IMR-90 (cell line): ENCODE measurements around the gene ARAP2. TPM values are rescaled to one million over a fixed set of nuclear protein-coding genes. Genes with fewer than 3 reads are reported as not detected.

ENCODE experiments used
- ATAC-seq: fragments of 200-7000 bp; cut with Tn5 transposase; 2 replicates; pipeline ENCODE4 v1.9.1; 2020; ENCODE audit warnings: low read depth, mild to moderate bottlenecking, moderate library complexity
- BruUV-seq: library from RNA; stranded (reverse); fragments of 400-500 nt; replicated peaks from 2 replicates; lab custom pipeline; 2021; lab: Mats Ljungman, UMichigan
- CTCF ChIA-PET: fragments of 300-600 bp; formaldehyde crosslinking; extraction: SDS; loops from one replicate; lab custom pipeline; 2021; ENCODE audit warnings: antibody characterized with exemption; lab: Yijun Ruan, JAX
- POLR2A ChIA-PET: fragments of 300-600 bp; sonication (Branson Sonifier 250); formaldehyde crosslinking; loops from one replicate; lab custom pipeline; 2022; ENCODE audit warnings: antibody characterized with exemption; ENCODE audit not compliant: unreplicated experiment; lab: Charles Lee
- DNase-seq: peaks from one replicate; pipeline ENCODE4 v3.0.0; 2013
- H2AFZ ChIP-seq: replicated peaks from 2 replicates; pipeline ENCODE3; 2013; ENCODE audit warnings: low read length, mild to moderate bottlenecking; ENCODE audit not compliant: poor library complexity
- H2AK5ac ChIP-seq: 2 replicates; pipeline ENCODE4 v1.6.1; 2013; ENCODE audit warnings: low read depth, low read length, inconsistent platforms
- H2AK9ac ChIP-seq: replicated peaks from 2 replicates; pipeline ENCODE3; 2013; ENCODE audit warnings: mild to moderate bottlenecking, low read depth, low read length, moderate library complexity; ENCODE audit not compliant: poor library complexity
- H2BK120ac ChIP-seq: 2 replicates; pipeline ENCODE4 v1.6.1; 2013; ENCODE audit warnings: low read depth, low read length, inconsistent platforms
- H2BK15ac ChIP-seq: 3 replicates; pipeline ENCODE4 v1.6.1; 2013; ENCODE audit warnings: low read depth, low read length, inconsistent platforms
- H2BK20ac ChIP-seq: 2 replicates; pipeline ENCODE4 v1.6.1; 2013; ENCODE audit warnings: low read depth, mild to moderate bottlenecking, inconsistent platforms, low read length, moderate library complexity
- H2BK5ac ChIP-seq: 2 replicates; pipeline ENCODE4 v1.6.1; 2013; ENCODE audit warnings: mild to moderate bottlenecking, low read depth, low read length, inconsistent platforms; ENCODE audit not compliant: poor library complexity, severe bottlenecking
- H3K14ac ChIP-seq: replicated peaks from 2 replicates; pipeline ENCODE4 v1.6.1; 2013; ENCODE audit warnings: low read depth, low read length, inconsistent platforms
- H3K18ac ChIP-seq: 2 replicates; pipeline ENCODE4 v1.6.1; 2013; ENCODE audit warnings: low read depth, low read length, control low read depth
- H3K23ac ChIP-seq: 2 replicates; pipeline ENCODE4 v1.6.1; 2013; ENCODE audit warnings: low read depth, low read length, inconsistent platforms
- H3K27ac ChIP-seq: 2 replicates; pipeline ENCODE4 v1.5.1; 2013; ENCODE audit warnings: mild to moderate bottlenecking, control low read depth, low read length; ENCODE audit not compliant: insufficient read depth
- H3K27me3 ChIP-seq: 2 replicates; pipeline ENCODE4 v1.6.1; 2013; ENCODE audit warnings: low read length; ENCODE audit not compliant: control insufficient read depth, insufficient read depth
- H3K36me3 ChIP-seq: 2 replicates; pipeline ENCODE4 v1.6.1; 2013; ENCODE audit warnings: low read length, mixed read lengths; ENCODE audit not compliant: control insufficient read depth, insufficient read depth
- H3K4ac ChIP-seq: 2 replicates; pipeline ENCODE4 v1.6.1; 2013; ENCODE audit warnings: low read depth, low read length, inconsistent platforms
- H3K4me1 ChIP-seq: 2 replicates; pipeline ENCODE4 v1.6.1; 2013; ENCODE audit warnings: low read length, mixed read lengths; ENCODE audit not compliant: control insufficient read depth, insufficient read depth
- H3K4me2 ChIP-seq: 2 replicates; pipeline ENCODE4 v1.6.1; 2013; ENCODE audit warnings: low read depth, mild to moderate bottlenecking, control low read depth, low read length, moderate library complexity
- H3K4me3 ChIP-seq: 2 replicates; pipeline ENCODE4 v1.5.1; 2013; ENCODE audit warnings: low read depth, mild to moderate bottlenecking, control low read depth, low read length, moderate library complexity; ENCODE audit not compliant: insufficient read depth
- H3K56ac ChIP-seq: 2 replicates; pipeline ENCODE4 v1.6.1; 2013; ENCODE audit warnings: low read length, inconsistent platforms; ENCODE audit not compliant: insufficient read depth; ENCODE audit errors: extremely low read depth
- H3K79me1 ChIP-seq, 2 experiments: 2 replicates each; pipeline ENCODE4 v1.6.1; 2013; ENCODE audit warnings: low read length in 2 of 2, inconsistent platforms in 1 of 2, low read depth in 1 of 2
- H3K9ac ChIP-seq: 2 replicates; pipeline ENCODE4 v1.6.1; 2013; ENCODE audit warnings: low read depth, low read length, control low read depth
- H3K9me1 ChIP-seq: 2 replicates; pipeline ENCODE4 v1.6.1; 2013; ENCODE audit warnings: low read length, inconsistent platforms; ENCODE audit not compliant: insufficient read depth
- H3K9me3 ChIP-seq: 2 replicates; pipeline ENCODE4 v1.6.1; 2013; ENCODE audit warnings: low read length; ENCODE audit not compliant: control insufficient read depth, insufficient read depth
- H4K20me1 ChIP-seq: 2 replicates; pipeline ENCODE4 v1.6.1; 2013; ENCODE audit warnings: low read length, inconsistent platforms; ENCODE audit not compliant: insufficient read depth
- H4K5ac ChIP-seq: 2 replicates; pipeline ENCODE4 v1.6.1; 2013; ENCODE audit warnings: mild to moderate bottlenecking, low read depth, low read length, control low read depth
- H4K8ac ChIP-seq, 2 experiments: 2 replicates each; pipeline ENCODE4 v1.6.1; 2013; ENCODE audit warnings: low read depth in 2 of 2, low read length in 2 of 2, control low read depth in 1 of 2, inconsistent platforms in 1 of 2
- H4K91ac ChIP-seq: 2 replicates; pipeline ENCODE4 v1.6.1; 2013; ENCODE audit warnings: low read depth, low read length, inconsistent platforms; ENCODE audit not compliant: insufficient read depth
- BHLHE40 ChIP-seq: fragments of 150-350 bp; IDR thresholded peaks from 2 replicates; pipeline ENCODE4 v1.6.1; 2016; ENCODE audit warnings: mild to moderate bottlenecking, low read depth, low read length
- CEBPB ChIP-seq: IDR thresholded peaks from 2 replicates; pipeline ENCODE4 v1.6.1; 2012; ENCODE audit warnings: low read depth, low read length, improper control_type of control experiment
- CHD1 ChIP-seq: IDR thresholded peaks from 2 replicates; pipeline ENCODE4 v1.6.1; 2012; ENCODE audit warnings: low read depth, low read length, improper control_type of control experiment
- FOS ChIP-seq: fragments of 150-350 bp; IDR thresholded peaks from 2 replicates; pipeline ENCODE4 v1.6.1; 2016; ENCODE audit warnings: low read depth, low read length
- MAFK ChIP-seq: IDR thresholded peaks from 2 replicates; pipeline ENCODE4 v1.6.1; 2012; ENCODE audit warnings: low read depth, low read length, improper control_type of control experiment
- MAZ ChIP-seq: IDR thresholded peaks from 2 replicates; pipeline ENCODE4 v1.6.1; 2012; ENCODE audit warnings: low read depth, mild to moderate bottlenecking, low read length, improper control_type of control experiment, moderate library complexity, borderline replicate concordance
- MXI1 ChIP-seq: IDR thresholded peaks from 2 replicates; pipeline ENCODE4 v1.6.1; 2012; ENCODE audit warnings: low read depth, mild to moderate bottlenecking, low read length, moderate library complexity, borderline replicate concordance
- NFE2L2 ChIP-seq: fragments of 150-350 bp; IDR thresholded peaks from 2 replicates; pipeline ENCODE4 v1.6.1; 2016; ENCODE audit warnings: low read depth, mild to moderate bottlenecking, low read length
- POLR2A ChIP-seq: IDR thresholded peaks from 2 replicates; pipeline ENCODE4 v1.6.1; 2012; ENCODE audit warnings: mild to moderate bottlenecking, low read depth, low read length
- RAD21 ChIP-seq: IDR thresholded peaks from 2 replicates; pipeline ENCODE4 v1.6.1; 2012; ENCODE audit warnings: low read length, improper control_type of control experiment
- RCOR1 ChIP-seq: IDR thresholded peaks from 2 replicates; pipeline ENCODE4 v1.6.1; 2012; ENCODE audit warnings: mild to moderate bottlenecking, low read length, improper control_type of control experiment; ENCODE audit not compliant: insufficient replicate concordance
- RFX5 ChIP-seq: IDR thresholded peaks from 2 replicates; pipeline ENCODE4 v1.8.0; 2012; ENCODE audit warnings: low read depth, mild to moderate bottlenecking, low read length, moderate library complexity
- SMC3 ChIP-seq: fragments of 150-350 bp; IDR thresholded peaks from 2 replicates; pipeline ENCODE4 v1.6.1; 2016; ENCODE audit warnings: low read depth, mild to moderate bottlenecking, antibody characterized with exemption, low read length, moderate library complexity
- WGBS, 2 experiments: methylation state at CpG; one replicate each; pipeline versions ENCODE4 v1.1.5 to v1.1.7; 2013; ENCODE audit warnings: missing lambda C conversion rate in 2 of 2; ENCODE audit not compliant: insufficient read length in 1 of 2; ENCODE audit errors: extremely low coverage in 2 of 2; 5-methylcytosine and 5-hydroxymethylcytosine counted together
- dilution Hi-C: fragments of 300-500 bp; cut with HindIII; formaldehyde crosslinking; loops from one replicate; pipeline ENCODE4 v1.14.3; 2018; ENCODE audit warnings: low sequenced_read_pairs; ENCODE audit not compliant: unreplicated experiment
- in situ Hi-C: fragments of 300-500 bp; cut with MboI; formaldehyde crosslinking; loops from 3 replicates; pipeline ENCODE4 v1.14.3; 2019; ENCODE audit warnings: low sequenced_read_pairs, inconsistent platforms, mixed read lengths
- intact Hi-C: fragments of 100-400 bp; cut with micrococcal nuclease; formaldehyde crosslinking; loops from 2 replicates; pipeline ENCODE4 v1.10.0; 2022
- polyA plus RNA-seq, 3 experiments: library from polyadenylated mRNA; depleted of rRNA; stranded (reverse); fragments of >200 nt; gene quantifications; 2 replicates each; pipeline ENCODE4 v1.2.3, GENCODE V29; 2012; ENCODE audit warnings: low replicate concordance in 1 of 3
- total RNA-seq: library from RNA; depleted of rRNA; stranded (reverse); fragments of >200 nt; gene quantifications from 2 replicates; pipeline ENCODE4 v1.2.3, GENCODE V29; 2012
- TF ChIP-seq, protein P1 (sequence below): fragments of 150-350 bp; IDR thresholded peaks from 2 replicates; pipeline ENCODE4 v1.6.1; 2017; ENCODE audit warnings: mild to moderate bottlenecking, antibody characterized with exemption, low read length, low read depth
- TF ChIP-seq, protein P2 (sequence below): conservative IDR thresholded peaks from 2 replicates; pipeline ENCODE4 v1.5.1; 2012; ENCODE audit warnings: mild to moderate bottlenecking, low read depth, low read length, improper control_type of control experiment
- TF ChIP-seq, protein P3 (sequence below): fragments of 150-350 bp; IDR thresholded peaks from 2 replicates; pipeline ENCODE4 v1.6.1; 2016; ENCODE audit warnings: low read depth, mild to moderate bottlenecking, low read length, moderate library complexity, borderline replicate concordance

Gene ARAP2
- total and polyA plus RNA-seq, 2 of the 4 experiments (the other 2 are of a cell fraction), result 0.32 to 1.8 TPM

DNA sequence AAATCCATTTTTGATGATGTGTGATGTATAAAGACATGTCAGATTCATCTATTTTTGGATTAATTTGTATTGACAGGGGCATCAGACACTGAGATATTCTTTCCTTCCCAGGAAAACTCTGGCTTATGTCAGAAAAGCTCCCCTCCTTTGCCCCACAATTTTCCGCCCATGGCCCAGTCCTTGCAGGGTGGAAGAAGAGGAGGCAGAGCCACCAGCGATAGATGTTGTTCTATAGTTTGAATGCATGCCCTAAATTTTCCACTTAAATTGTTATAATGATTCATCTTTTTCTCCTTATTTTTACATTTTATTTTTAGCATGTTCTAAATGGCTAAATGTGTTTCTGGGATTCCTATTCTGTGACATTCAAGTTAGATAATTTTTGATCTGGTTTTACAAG lies 149.3 kb downstream of the ARAP2 start:
- no peak overlapping the region for H2BK15ac ChIP-seq
- no peak overlapping the region for H4K91ac ChIP-seq
- H3K4ac ChIP-seq, result no peak overlapping the region
- ChIA-PET POLR2A (no interaction called here), CTCF (no interaction called here)
- no peaks in the 10 kb centered on the region for H3K36me3 ChIP-seq
- H2BK20ac ChIP-seq, result no peak overlapping the region
- no peak for DNase-seq
- BruUV-seq, result no TSS peak
- H4K8ac ChIP-seq, result no peak overlapping the region
- H3K23ac ChIP-seq, result no peak overlapping the region
- H3K27me3 ChIP-seq, result no peaks in the 10 kb centered on the region
- intact Hi-C loops, result no loop called here
- in situ Hi-C loops, result no loop called here
- no peak overlapping the region for H2BK5ac ChIP-seq
- no peak overlapping the region for H3K56ac ChIP-seq
- no peaks in the 10 kb centered on the region for H3K9me1 ChIP-seq
- dilution Hi-C loops, result no loop called here
- no peak overlapping the region for H4K5ac ChIP-seq
- no peak overlapping the region for H2AK5ac ChIP-seq
- H2AFZ ChIP-seq, result no peak overlapping the region
- H3K4me1 ChIP-seq, result no peaks in the 10 kb centered on the region
- H3K79me1 ChIP-seq, result no peaks in the 10 kb centered on the region
- ATAC-seq, result no peak
- H3K27ac ChIP-seq, result no peak overlapping the region
- no peak overlapping the region for H3K18ac ChIP-seq
- no peak overlapping the region for H3K9ac ChIP-seq
- H3K4me2 ChIP-seq, result no peak overlapping the region
- H3K4me3 ChIP-seq, result no peak overlapping the region
- WGBS, 2 experiments, result no CpG with 5 or more reads among the region's 2 CpGs
- H3K14ac ChIP-seq, result no peak overlapping the region
- TF ChIP-seq FOS (no peak), RCOR1 (no peak), CEBPB (no peak), RFX5 (no peak), SMC3 (no peak), NFE2L2 (no peak), BHLHE40 (no peak), POLR2A (no peak), MAZ (no peak), CHD1 (no peak), MXI1 (no peak), MAFK (no peak), RAD21 (no peak)
- TF ChIP-seq, protein P1, sequence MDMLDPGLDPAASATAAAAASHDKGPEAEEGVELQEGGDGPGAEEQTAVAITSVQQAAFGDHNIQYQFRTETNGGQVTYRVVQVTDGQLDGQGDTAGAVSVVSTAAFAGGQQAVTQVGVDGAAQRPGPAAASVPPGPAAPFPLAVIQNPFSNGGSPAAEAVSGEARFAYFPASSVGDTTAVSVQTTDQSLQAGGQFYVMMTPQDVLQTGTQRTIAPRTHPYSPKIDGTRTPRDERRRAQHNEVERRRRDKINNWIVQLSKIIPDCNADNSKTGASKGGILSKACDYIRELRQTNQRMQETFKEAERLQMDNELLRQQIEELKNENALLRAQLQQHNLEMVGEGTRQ, result no peak
- TF ChIP-seq, protein P2, sequence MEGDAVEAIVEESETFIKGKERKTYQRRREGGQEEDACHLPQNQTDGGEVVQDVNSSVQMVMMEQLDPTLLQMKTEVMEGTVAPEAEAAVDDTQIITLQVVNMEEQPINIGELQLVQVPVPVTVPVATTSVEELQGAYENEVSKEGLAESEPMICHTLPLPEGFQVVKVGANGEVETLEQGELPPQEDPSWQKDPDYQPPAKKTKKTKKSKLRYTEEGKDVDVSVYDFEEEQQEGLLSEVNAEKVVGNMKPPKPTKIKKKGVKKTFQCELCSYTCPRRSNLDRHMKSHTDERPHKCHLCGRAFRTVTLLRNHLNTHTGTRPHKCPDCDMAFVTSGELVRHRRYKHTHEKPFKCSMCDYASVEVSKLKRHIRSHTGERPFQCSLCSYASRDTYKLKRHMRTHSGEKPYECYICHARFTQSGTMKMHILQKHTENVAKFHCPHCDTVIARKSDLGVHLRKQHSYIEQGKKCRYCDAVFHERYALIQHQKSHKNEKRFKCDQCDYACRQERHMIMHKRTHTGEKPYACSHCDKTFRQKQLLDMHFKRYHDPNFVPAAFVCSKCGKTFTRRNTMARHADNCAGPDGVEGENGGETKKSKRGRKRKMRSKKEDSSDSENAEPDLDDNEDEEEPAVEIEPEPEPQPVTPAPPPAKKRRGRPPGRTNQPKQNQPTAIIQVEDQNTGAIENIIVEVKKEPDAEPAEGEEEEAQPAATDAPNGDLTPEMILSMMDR, result no peak
- TF ChIP-seq, protein P3, sequence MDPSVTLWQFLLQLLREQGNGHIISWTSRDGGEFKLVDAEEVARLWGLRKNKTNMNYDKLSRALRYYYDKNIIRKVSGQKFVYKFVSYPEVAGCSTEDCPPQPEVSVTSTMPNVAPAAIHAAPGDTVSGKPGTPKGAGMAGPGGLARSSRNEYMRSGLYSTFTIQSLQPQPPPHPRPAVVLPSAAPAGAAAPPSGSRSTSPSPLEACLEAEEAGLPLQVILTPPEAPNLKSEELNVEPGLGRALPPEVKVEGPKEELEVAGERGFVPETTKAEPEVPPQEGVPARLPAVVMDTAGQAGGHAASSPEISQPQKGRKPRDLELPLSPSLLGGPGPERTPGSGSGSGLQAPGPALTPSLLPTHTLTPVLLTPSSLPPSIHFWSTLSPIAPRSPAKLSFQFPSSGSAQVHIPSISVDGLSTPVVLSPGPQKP, result no peak
- H4K20me1 ChIP-seq, result no peaks in the 10 kb centered on the region
- H2BK120ac ChIP-seq, result no peak overlapping the region
- H3K9me3 ChIP-seq, result no peaks in the 10 kb centered on the region
- H2AK9ac ChIP-seq, result no peak overlapping the region
